Measurements from ENCODE around the gene SCFD2. TPM values are rescaled to one million over a fixed set of nuclear protein-coding genes. Genes with fewer than 3 reads are reported as not detected.

The SCFD2 gene
- total RNA-seq, 1 experiment from 2014 or later = 12.4 TPM

- TF ChIP-seq ERG (CRISPR knock-in tag; IDR thresholded peaks at IDR 0.05) (no peak), NR3C1 (CRISPR knock-in tag; conservative IDR thresholded peaks at IDR 0.05; ENCODE audit: low read depth) (no peak)
Measured at GRCh38 chr4:52976523-52977230, 389.2 kb downstream of the SCFD2 start (continued).

- Mint-ChIP-seq H3K4me1 (no peaks in the 10 kb centered on the region), H3K27me3 (ENCODE audit: low read depth) (peaks cover 4% of the 10 kb centered on the region; the same call in 1 of the 2 replicates), H3K36me3 (peaks cover 19% of the 10 kb centered on the region), H3K4me3 (no peak overlapping the region), H3K9me3 (peaks cover 37% of the 10 kb centered on the region), H3K27ac (no peak overlapping the region)
- POLR2A ChIA-PET = no interaction called here
- TF ChIP-seq FOXP4 (CRISPR knock-in tag; IDR thresholded peaks at IDR 0.05) (no peak), ZNF425 (CRISPR knock-in tag; conservative IDR thresholded peaks at IDR 0.05) (no peak), NFYB (CRISPR knock-in tag; conservative IDR thresholded peaks at IDR 0.05; ENCODE audit: low read depth) (no peak), JAZF1 (CRISPR knock-in tag; IDR thresholded peaks at IDR 0.05) (no peak), MYBL2 (CRISPR knock-in tag; IDR thresholded peaks at IDR 0.05) (no peak), MXD4 (CRISPR knock-in tag; IDR thresholded peaks at IDR 0.05; ENCODE audit: borderline replicate concordance) (no peak)
- CTCF ChIA-PET = no interaction called here
- no peak for DNase-seq (ENCODE audit: low spot score)
- no peak for ATAC-seq
Measured at GRCh38 chr4:52968691-52969090, 397.2 kb downstream of the SCFD2 start.

GRCh38 chr4:52968241-52968640 is 397.6 kb downstream of the SCFD2 start:
- POLR2A ChIA-PET = no interaction called here
- TF ChIP-seq ATF2 (CRISPR knock-in tag; IDR thresholded peaks at IDR 0.05; ENCODE audit: borderline replicate concordance, low read depth) = no peak
- TF ChIP-seq FOXP4 (CRISPR knock-in tag; IDR thresholded peaks at IDR 0.05) = no peak
- TF ChIP-seq KAT7 (CRISPR knock-in tag; IDR thresholded peaks at IDR 0.05; ENCODE audit: borderline replicate concordance) = no peak
- TF ChIP-seq ZNF425 (CRISPR knock-in tag; conservative IDR thresholded peaks at IDR 0.05) = no peak
- Mint-ChIP-seq H3K9me3 (peaks cover 37% of the 10 kb centered on the region), H3K4me1 (no peaks in the 10 kb centered on the region), H3K4me3 (no peak overlapping the region), H3K36me3 (peaks cover 19% of the 10 kb centered on the region), H3K27ac (no peak overlapping the region), H3K27me3 (ENCODE audit: low read depth) (peaks cover 4% of the 10 kb centered on the region; the same call in 1 of the 2 replicates)
- ATAC-seq (no peak), DNase-seq (ENCODE audit: low spot score) (no peak)
- CTCF ChIA-PET = no interaction called here

Data from WTC11 (cell line).